KOPT-K1 (cell line): ENCODE data around the gene SLC49A3.
"Not testable (repeated sequence)": the region's sequence is repeated elsewhere in the genome, so short reads cannot be mapped to it uniquely, and the experiment has no call there.

ENCODE experiments used
- H3K27ac ChIP-seq: fragments of 200-600 bp; sonication (generic); 2 replicates; pipeline ENCODE4 v1.5.1; 2016; ENCODE audit warnings: antibody characterized with exemption, mild to moderate bottlenecking, low read depth, low read length; ENCODE audit not compliant: poor library complexity, severe bottlenecking
- H3K36me3 ChIP-seq: fragments of 200-600 bp; sonication (generic); 2 replicates; pipeline ENCODE4 v1.5.1; 2017; ENCODE audit warnings: antibody characterized with exemption, mild to moderate bottlenecking, low read length, moderate library complexity; ENCODE audit not compliant: insufficient read depth
- H3K9me3 ChIP-seq: fragments of 200-600 bp; sonication (generic); 2 replicates; pipeline ENCODE4 v1.5.1; 2017; ENCODE audit warnings: antibody characterized with exemption, low read length, mild to moderate bottlenecking; ENCODE audit not compliant: insufficient read depth, poor library complexity, severe bottlenecking

Gene SLC49A3

DNA sequence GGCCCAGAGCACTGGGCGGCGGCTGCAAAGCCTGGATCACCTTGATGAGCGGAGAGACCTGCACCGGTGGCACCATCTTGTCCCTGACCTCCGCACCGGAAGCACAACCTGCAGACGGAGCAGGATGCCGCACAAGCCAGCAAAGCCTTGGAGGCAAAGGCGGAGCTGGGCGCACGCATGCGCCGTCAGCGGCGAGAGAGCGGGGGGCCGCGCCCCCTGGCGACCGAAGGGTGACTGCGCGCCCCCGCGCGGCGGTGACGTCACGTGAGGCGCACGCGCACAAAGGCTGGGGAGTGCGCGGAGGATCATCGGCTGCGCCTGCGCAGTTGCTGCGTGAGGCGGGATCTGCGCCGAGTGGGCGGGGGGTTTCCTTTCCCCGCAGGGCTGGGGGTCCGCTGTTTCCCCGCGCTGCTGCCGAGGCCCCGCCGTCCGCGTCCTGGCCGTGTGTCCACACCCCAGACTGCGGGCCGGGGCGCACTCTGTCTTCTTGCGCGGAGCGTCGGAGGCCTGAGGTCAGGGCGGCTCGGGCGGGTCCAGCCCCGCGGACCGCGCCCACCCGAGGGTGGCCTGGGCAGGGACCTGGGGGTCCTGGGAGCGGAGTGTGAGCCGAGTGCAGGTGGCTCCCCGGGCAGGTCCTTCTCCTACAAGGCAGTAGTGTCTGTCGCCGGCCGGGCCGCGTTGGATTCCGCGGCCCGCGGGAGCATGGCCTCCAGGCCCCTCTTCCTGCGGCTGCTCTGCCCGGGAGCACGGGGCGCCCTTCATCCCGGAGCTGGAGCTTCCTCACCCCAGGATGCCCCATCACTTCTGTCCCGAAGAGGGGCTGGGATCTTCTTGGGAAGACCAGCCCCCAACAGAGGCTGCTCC lies 14.5 kb downstream of the SLC49A3 start, which contains the start of the genes ATP5ME and MYL5:
TSS of gene ATP5ME (minus strand) at position 105 of the 864 bp plus-strand sequence. CDS start at position 76, 29 bp downstream.
TSS of gene MYL5 (plus strand) at position 371 of the 864 bp plus-strand sequence. CDS start 3,485 bp downstream, outside the sequence.
- peaks cover 28% of the 10 kb centered on the region for H3K36me3 ChIP-seq
- H3K27ac ChIP-seq: peak within 1 kb of the TSS; percentile 94
- H3K9me3 ChIP-seq: no peaks in the 10 kb centered on the region

DNA sequence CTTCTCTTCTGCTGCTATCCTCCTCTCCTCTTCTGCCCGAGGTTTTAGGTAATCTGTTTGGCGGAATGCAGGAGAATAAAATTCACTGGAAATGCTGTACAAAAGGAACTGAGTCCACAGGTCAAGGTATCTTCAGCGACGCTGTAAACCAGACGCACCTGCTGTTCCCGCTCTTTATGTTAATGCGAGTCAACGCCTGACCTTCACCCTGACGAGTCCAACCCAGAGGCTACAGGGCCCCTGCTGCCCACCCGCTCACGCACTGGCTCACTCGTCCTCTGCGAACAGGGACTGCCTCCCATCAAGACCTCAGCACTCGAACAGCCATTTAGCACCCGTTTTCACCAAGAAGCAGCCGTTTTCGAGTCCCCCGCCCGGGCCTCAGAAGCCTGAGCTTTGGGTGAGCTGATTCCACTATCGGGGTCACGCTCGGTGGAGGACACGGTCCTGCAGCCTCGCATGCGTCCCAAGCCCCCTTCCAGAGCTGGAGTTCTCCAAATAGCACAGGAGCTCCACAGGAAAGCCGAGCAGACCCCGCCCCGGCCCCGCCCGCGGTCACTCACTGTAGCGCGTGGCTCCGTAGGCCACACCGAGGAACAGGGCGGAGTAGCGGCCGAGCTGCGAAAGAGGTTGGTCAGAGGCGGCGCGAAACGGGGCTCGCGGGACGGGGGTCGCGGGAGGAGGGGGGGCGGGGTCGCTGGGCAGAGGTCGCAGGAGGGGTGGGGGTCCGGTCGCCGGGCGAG lies 15.4 kb downstream of the SLC49A3 start:
- peaks cover 28% of the 10 kb centered on the region for H3K36me3 ChIP-seq
- H3K27ac ChIP-seq: peak overlapping the region; percentile 94

DNA sequence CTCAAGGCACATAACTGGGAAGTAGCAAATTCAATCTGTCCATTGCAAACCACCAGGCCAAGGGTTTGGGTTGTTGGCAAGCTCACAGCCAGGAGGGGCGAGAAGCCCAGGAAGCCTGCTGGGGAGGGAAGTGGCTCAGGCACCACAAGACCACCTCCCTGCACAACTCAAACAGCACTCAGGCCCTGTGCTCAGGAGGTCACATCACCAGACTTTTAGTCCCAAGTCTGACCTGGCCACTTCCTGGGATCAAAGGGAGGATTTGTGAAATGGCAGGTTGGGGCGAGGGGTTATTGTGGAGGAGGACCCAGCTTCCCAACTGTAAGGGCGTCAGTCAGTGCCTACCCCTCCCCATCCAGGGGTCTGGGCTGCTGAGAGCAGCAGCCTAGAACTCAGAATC lies 17.2 kb downstream of the SLC49A3 start:
- Histone ChIP-seq H3K9me3 (no peaks in the 10 kb centered on the region), H3K36me3 (peaks cover 28% of the 10 kb centered on the region), H3K27ac (no peak overlapping the region)

More for the DNA sequence above, 15.4 kb downstream of the SLC49A3 start:
- H3K9me3 ChIP-seq: no peaks in the 10 kb centered on the region

DNA sequence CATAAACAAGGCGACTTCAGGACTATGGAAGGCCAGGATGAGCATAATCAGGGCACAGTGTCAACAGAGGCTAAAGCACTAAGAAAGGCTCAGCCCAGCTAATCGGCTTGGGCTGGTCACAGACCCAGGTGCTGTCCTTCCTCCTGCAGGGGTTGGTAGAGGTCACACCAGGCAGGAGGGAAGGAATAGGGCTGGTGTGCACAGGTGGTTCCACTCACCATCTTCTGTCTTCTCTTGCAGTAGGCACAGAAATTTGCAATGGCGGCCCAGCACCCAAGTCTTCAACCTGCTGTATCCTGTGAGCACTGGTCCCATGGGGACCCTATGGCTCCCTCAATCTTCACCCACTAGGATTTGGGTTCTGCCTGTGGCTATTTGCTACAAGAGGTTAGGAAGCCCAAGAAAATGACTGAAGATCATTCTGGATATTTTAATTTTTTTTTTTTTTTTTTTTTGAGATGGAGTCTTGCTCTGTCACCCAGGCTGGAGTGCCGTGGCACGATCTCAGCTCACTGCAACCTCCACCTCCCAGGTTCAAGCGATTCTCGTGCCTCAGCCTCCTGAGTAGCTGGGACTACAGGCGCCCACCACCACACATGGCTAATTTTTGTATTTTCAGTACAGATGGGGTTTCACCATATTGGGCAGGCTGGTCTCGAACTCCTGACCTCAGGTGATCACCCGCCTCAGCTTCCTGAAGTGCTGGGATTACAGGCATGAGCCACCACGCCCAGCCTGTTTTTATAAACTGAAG lies 19.0 kb downstream of the SLC49A3 start:
- peaks cover 28% of the 10 kb centered on the region for H3K36me3 ChIP-seq
- H3K9me3 ChIP-seq, H3K27ac ChIP-seq: not testable (repeated sequence)

DNA sequence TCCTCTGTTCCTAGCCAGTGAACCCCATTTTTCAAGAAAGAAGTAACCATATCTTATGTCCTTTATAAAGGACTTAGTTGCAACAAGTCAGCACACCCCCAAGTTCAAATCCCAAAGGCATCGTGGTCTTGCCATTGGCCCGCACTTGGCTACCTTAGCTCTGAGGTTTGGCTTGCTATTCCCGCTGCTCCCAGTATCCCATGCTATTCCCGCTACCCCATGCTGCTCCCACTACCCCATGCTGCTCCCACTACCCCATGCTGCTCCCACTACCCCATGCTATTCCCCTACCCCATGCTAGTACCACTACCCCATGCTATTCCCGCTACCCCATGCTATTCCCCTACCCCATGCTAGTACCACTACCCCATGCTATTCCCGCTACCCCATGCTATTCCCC lies 20.7 kb downstream of the SLC49A3 start:
- H3K27ac ChIP-seq, H3K9me3 ChIP-seq: not testable (repeated sequence)
- H3K36me3 ChIP-seq: peaks cover 28% of the 10 kb centered on the region

DNA sequence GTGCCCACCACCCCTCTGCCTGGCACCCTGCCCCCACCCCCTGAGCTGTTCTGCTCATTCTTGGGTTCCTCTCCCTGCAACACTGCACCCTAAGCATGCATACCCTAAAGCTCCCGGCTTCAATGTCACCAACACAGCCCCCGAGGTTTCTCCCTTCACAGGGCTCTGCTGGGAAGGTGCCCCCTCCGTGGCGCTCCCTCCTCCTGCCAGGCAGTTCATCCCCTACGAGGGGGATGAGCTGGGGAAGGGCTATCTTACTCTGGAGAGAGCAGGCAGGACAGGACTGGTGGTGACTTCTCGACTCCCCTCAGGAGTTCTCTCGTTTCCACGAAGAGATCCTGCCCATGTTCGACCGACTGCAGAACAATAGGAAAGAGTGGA lies 21.4 kb downstream of the SLC49A3 start:
- no peaks in the 10 kb centered on the region for H3K9me3 ChIP-seq
- peaks cover 23% of the 10 kb centered on the region for H3K36me3 ChIP-seq
- H3K27ac ChIP-seq: no peak overlapping the region

DNA sequence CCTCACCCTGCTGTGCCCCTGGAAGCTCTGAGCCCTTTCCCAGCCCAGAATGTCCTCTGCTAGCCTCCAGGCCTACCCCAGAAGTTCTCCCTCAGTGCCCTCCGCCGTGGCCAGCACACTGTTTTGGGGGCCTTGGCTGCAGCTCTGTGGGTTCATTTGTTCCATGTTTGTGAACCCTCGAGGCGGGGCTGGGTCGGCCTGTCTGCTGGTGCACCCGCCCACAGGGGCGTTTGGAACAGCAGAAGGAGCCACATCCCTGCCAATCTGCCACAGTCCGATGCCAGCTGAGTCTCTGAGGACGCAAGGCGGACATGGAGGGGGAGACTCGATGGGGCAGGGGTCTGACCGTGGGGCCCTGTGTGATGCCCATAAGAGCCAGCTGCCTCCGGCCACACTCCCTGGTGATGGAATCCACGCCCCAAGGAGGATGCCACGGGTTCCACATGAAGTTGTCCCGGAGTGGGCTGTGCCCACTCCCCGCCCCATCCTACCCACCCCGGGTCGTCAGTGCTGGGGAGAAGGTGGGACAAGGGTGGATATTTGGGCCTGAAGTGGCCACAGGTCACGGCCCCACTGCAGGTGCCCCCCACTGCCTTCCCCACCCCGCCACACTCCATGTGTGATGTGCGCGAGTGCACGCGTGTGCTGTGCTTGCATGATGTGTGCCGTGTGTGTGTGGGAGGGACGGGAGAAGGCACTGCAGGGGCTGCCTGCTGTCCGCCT lies 22.0 kb downstream of the SLC49A3 start:
- H3K27ac ChIP-seq: no peak overlapping the region
- no peaks in the 10 kb centered on the region for H3K9me3 ChIP-seq
- H3K36me3 ChIP-seq: peaks cover 23% of the 10 kb centered on the region

DNA sequence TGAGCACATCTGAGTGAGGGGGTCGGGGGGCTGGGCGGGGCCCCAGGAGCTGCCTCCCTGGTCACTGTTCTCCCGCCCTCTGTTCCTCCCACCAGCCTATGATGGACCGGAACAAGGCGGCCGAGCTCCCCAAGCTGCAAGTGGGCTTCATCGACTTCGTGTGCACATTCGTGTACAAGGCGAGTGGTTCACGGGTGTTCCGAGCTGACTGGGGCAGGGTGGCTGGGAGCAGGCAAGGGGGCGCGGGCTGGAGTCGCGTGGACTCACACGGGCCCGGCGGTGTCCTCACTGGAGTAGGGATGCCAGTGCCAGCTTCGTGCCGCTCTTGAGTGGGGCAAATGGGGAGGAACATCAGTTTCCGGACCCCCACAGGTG lies 22.5 kb downstream of the SLC49A3 start:
- Histone ChIP-seq H3K27ac (no peak overlapping the region), H3K9me3 (no peaks in the 10 kb centered on the region), H3K36me3 (peaks cover 22% of the 10 kb centered on the region; the same call in 1 of the 2 replicates)

DNA sequence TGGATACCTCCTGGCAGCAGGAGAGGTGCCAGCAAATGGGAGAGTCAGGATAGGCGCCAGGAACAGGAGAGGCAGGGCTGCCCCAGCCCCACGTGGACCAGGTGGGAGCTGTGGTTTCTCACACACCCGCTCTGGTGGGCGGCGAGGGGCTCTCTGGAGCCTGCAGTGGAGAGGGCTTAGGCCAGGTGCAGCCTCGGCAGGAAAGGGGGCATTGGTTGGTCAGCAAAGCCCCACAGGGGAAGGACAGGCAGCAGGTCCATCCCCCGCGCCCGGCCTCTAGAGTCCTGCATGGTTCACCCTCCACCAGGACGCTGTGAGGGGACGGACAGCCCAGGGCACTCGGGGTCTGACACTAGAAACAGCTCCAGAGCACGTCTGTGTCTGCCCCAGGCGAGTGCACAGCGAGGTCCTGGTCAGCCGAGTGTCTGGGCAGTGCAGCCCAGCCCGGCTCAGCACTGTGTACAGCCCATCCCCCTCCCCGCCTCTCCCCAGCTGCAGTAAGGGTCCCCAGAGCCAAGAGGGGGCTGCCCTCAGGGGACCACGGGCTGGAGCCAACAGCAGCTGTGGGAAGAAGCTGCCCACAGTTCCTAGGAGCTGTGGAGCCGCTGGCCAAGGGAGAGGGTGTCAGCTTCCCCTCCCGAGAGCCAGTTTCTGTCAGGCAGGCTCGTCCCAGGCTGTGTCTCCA lies 23.1 kb downstream of the SLC49A3 start:
- Histone ChIP-seq H3K27ac (no peak overlapping the region), H3K9me3 (no peaks in the 10 kb centered on the region), H3K36me3 (peaks cover 21% of the 10 kb centered on the region; the same call in 1 of the 2 replicates)

DNA sequence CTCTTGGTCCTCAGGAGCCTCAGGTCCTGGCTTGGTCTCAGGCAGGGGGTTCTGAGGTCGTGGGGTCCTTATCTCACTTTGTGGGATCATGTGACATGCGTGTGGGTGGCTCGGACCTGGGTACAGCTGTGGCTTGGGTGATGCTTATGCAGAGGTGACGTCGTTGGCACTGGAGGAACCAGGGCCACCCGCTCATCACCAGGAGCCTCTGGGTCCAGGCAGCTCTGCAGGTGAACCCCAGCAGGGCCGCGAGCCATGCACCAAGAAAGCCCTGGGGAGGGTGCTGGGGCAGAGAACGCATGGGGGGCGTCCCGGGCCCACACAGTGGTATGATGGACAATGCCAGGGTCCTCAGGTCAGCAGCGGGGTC lies 23.6 kb downstream of the SLC49A3 start:
- no peak overlapping the region for H3K27ac ChIP-seq
- H3K36me3 ChIP-seq: peaks cover 21% of the 10 kb centered on the region; the same call in 1 of the 2 replicates
- no peaks in the 10 kb centered on the region for H3K9me3 ChIP-seq

DNA sequence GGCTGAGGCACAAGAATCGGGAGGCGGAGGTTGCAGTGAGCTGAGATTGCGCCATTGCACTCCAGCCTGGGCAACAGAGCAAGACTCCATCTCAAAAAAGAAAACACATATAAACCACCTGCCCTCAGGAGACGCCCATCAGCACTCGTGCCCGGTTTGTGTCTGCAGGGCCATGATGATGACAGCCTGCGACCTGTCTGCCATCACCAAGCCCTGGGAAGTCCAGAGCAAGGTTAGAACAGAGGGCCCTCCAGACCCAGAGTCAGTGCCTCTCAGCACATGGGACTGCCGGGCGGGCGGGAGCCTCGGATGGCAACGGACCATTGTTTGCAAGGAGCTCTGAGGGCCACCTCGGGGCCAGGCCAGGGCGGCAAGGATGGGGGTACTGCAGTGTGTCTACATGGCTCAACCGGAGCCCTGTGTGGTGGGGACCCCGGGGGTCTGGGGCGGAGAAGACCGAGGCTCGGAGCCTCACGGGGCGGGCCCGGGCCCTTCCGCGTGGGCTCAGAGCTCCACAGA lies 24.2 kb downstream of the SLC49A3 start:
- peaks cover 26% of the 10 kb centered on the region; the same call in 1 of the 2 replicates for H3K36me3 ChIP-seq
- no peaks in the 10 kb centered on the region for H3K9me3 ChIP-seq
- peak overlapping the region; percentile 89 for H3K27ac ChIP-seq

DNA sequence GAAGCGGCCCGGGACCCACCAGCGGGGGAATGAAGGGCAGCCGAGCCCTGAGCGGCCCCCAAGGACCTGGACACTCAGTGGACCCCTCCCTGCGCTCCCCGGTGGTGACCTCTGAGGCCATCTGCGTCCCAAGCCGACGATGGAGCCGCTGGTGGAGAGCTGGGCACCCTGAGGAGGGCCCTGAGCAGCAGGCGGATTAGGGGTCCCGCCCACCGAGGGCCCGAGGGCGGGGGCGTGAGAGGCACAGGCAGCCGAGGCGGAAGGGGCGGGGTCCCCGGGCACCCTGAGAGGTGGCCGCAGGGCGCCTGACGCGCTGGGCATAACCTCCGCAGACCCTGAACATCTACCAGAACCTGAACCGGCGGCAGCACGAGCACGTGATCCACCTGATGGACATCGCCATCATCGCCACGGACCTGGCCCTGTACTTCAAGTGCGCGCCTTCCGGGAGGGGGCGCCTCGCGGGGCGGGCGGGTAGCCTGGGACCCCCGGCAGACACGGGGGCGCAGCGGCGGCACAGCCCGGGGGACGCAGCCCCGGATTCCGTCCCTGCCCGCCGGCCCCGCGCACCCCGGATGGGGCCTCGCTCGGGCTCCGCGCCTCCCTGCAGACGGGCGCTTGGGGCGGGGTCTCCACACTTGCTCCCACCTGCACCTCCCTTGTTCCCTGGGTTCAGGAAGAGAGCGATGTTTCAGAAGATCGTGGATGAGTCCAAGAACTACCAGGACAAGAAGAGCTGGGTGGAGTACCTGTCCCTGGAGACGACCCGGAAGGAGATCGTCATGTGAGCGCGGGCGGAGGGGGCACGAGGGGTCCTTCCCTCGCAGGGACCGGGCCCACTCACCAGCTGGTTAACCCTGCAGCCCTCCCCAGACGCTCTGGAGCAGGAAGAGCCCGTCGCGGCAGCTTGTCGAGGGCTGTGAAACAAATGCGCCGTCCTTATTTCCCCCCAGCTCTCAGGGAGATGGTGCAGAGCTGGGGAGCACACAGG lies 25.2 kb downstream of the SLC49A3 start:
- Histone ChIP-seq H3K36me3 (peaks cover 34% of the 10 kb centered on the region; the same call in 1 of the 2 replicates), H3K9me3 (no peaks in the 10 kb centered on the region), H3K27ac (peak overlapping the region; percentile 89)

DNA sequence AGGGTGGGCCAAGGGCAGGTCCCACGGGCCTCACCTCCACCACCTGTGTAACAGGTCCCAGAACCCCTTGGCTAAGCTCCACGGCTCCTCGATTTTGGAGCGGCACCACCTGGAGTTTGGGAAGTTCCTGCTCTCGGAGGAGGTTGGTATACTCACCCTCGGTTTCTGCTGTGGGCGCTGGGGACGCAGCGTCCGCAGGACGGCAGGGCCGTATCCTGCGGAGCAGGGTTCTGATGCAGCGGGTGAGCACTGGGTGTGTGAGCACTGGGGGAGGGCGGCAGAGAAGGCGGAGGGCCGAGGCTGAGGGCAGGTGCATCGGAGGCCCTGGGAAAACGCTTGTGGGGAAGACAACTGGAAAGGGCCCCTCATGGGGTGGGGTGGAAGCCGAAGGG lies 25.9 kb downstream of the SLC49A3 start:
- no peaks in the 10 kb centered on the region for H3K9me3 ChIP-seq
- H3K36me3 ChIP-seq: peaks cover 34% of the 10 kb centered on the region; the same call in 1 of the 2 replicates
- peak overlapping the region; percentile 89 for H3K27ac ChIP-seq
